Left ventricle myocardium inferior (tissue), 1 donor: ENCODE data around the gene ZNF112. TPM values are rescaled to one million over a fixed set of nuclear protein-coding genes. Genes with fewer than 3 reads are reported as not detected.
"Not testable (repeated sequence)": the region's sequence is repeated elsewhere in the genome, so short reads cannot be mapped to it uniquely, and the experiment has no call there.

Experiments used
- DNase-seq: peaks from one replicate; pipeline ENCODE4 v3.0.0-alpha.2; 2020
- H3K27ac ChIP-seq: fragments of 200-600 bp; replicated peaks from 2 replicates; pipeline ENCODE4 v1.8.0; 2021
- H3K27me3 ChIP-seq: fragments of 200-600 bp; 2 replicates; pipeline ENCODE4 v1.8.0; 2021; ENCODE audit warnings: low read depth
- H3K36me3 ChIP-seq: fragments of 200-600 bp; 2 replicates; pipeline ENCODE4 v1.8.0; 2021
- H3K4me1 ChIP-seq: fragments of 200-600 bp; 2 replicates; pipeline ENCODE4 v1.8.0; 2021
- H3K4me3 ChIP-seq: fragments of 200-600 bp; 2 replicates; pipeline ENCODE4 v1.8.0; 2021; ENCODE audit warnings: mild to moderate bottlenecking, moderate library complexity
- H3K9me3 ChIP-seq: fragments of 200-600 bp; replicated peaks from 2 replicates; pipeline ENCODE4 v1.8.0; 2021
- intact Hi-C: fragments of 100-400 bp; cut with micrococcal nuclease; formaldehyde crosslinking; loops from one replicate; pipeline ENCODE4 v1.11.0; 2022
- total RNA-seq: library from RNA; stranded (reverse); fragmentation: NEBNext Ultra II Directional; extraction: Animal tissue kit (Norgen Biotek cat#: 25700); gene quantifications from one replicate; pipeline ENCODE4 v1.2.1, GENCODE V29; 2021
- TF ChIP-seq, protein P1 (sequence below): fragments of 200-600 bp; IDR thresholded peaks from 2 replicates; pipeline ENCODE4 v1.8.0; 2021; ENCODE audit warnings: antibody characterized with exemption, mild to moderate bottlenecking, borderline replicate concordance
- donor health status: DM: no; HTN: yes; CAD: no; lungs with severe emphysema.

Gene ZNF112
- total RNA-seq, 1 donor from 2014 or later: 3.5 TPM

DNA sequence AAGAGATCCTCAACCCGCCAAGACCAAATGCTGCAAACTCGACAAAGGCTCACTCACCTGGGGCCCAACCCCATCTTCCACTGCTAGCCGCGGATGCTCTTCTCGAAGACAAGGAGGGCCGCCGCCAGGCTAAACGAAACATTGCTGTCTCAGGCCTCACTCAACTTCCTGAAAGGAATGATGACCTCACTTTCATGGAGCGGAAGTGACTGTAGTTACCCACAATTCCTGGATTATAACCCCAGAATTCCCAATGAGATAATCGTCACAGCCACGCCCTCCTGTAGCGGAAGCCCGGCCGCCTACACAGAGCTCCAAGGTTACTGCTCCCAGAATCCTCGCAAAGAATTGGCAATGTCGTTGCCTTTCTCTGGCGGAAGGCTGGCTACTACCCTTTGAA is 10.5 kb upstream of the ZNF112 start:
- Histone ChIP-seq H3K4me1 (no peaks in the 10 kb centered on the region), H3K27me3 (peaks cover 17% of the 10 kb centered on the region), H3K4me3 (no peak overlapping the region), H3K36me3 (no peaks in the 10 kb centered on the region), H3K27ac (no peak overlapping the region), H3K9me3 (peaks cover 17% of the 10 kb centered on the region)
- intact Hi-C loops: no loop called here
- DNase-seq: no peak
- TF ChIP-seq, protein P1, sequence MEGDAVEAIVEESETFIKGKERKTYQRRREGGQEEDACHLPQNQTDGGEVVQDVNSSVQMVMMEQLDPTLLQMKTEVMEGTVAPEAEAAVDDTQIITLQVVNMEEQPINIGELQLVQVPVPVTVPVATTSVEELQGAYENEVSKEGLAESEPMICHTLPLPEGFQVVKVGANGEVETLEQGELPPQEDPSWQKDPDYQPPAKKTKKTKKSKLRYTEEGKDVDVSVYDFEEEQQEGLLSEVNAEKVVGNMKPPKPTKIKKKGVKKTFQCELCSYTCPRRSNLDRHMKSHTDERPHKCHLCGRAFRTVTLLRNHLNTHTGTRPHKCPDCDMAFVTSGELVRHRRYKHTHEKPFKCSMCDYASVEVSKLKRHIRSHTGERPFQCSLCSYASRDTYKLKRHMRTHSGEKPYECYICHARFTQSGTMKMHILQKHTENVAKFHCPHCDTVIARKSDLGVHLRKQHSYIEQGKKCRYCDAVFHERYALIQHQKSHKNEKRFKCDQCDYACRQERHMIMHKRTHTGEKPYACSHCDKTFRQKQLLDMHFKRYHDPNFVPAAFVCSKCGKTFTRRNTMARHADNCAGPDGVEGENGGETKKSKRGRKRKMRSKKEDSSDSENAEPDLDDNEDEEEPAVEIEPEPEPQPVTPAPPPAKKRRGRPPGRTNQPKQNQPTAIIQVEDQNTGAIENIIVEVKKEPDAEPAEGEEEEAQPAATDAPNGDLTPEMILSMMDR: no peak

DNA sequence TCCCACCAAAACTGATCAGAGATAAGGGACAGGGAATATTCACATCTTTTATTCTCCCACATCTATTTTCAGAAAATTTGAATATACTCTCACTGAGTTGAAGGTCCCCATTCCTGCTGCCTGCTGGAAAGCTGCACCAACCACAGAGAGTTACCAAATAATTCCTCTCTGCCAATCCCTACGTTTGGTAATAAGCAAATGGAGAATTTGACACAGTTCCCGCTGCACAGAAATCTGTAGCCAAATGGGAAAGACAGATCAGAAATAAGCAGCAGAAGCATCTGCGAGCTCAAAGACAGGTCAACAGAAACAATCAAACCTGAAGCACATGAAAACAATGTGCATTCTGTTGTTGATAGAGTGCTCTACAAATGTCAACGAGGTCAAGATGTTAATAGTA is 9.9 kb downstream of the ZNF112 start:
- no peak for DNase-seq
- H3K9me3 ChIP-seq: peaks cover 97% of the 10 kb centered on the region
- intact Hi-C loops: no loop called here

DNA sequence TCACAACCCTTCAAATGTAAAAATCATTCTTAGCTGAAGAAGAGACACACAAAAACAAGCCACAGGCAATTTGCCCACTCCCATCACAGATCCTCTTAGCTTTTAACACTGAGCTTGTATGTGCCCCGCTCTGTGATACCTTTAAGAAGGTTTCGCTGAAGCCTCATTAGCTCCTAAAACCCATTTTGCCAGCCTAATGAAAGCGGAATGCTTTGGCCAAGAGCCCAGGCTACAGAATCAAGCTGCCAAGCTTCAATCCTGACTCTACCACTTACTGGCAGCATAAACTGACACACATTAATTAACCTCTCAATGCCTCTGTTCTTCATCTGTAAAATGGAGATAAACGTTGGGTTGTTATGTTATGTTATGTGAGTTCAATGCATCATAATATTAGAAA is 10.5 kb downstream of the ZNF112 start:
- DNase-seq: no peak
- Histone ChIP-seq H3K9me3 (peaks cover 93% of the 10 kb centered on the region), H3K27ac (no peak overlapping the region), H3K4me1 (peaks cover 40% of the 10 kb centered on the region), H3K36me3 (peaks cover 50% of the 10 kb centered on the region), H3K4me3 (no peak overlapping the region), H3K27me3 (no peaks in the 10 kb centered on the region)
- TF ChIP-seq, protein P1: no peak
- intact Hi-C loops: no loop called here

More for the DNA sequence above, 9.9 kb downstream of the ZNF112 start:
- Histone ChIP-seq H3K4me1 (peaks cover 35% of the 10 kb centered on the region), H3K36me3 (peaks cover 46% of the 10 kb centered on the region), H3K27ac (no peak overlapping the region), H3K27me3 (no peaks in the 10 kb centered on the region), H3K4me3 (no peak overlapping the region)
- TF ChIP-seq, protein P1: no peak

GRCh38 chr19:44344255-44344654 is 12.2 kb downstream of the ZNF112 start:
- no peak overlapping the region for H3K27ac ChIP-seq
- intact Hi-C loops: no loop called here
- TF ChIP-seq, protein P1: no peak
- H3K36me3 ChIP-seq: peaks cover 56% of the 10 kb centered on the region
- no peak for DNase-seq
- peaks cover 91% of the 10 kb centered on the region for H3K9me3 ChIP-seq
- no peak overlapping the region for H3K4me3 ChIP-seq
- peaks cover 40% of the 10 kb centered on the region for H3K4me1 ChIP-seq
- no peaks in the 10 kb centered on the region for H3K27me3 ChIP-seq

GRCh38 chr19:44341794-44342193 is 14.7 kb downstream of the ZNF112 start:
- Histone ChIP-seq H3K27me3 (no peaks in the 10 kb centered on the region), H3K4me1 (peaks cover 38% of the 10 kb centered on the region), H3K27ac (no peak overlapping the region), H3K36me3 (peaks cover 74% of the 10 kb centered on the region), H3K9me3 (peaks cover 79% of the 10 kb centered on the region), H3K4me3 (no peak overlapping the region)
- TF ChIP-seq, protein P1: no peak
- no peak for DNase-seq
- intact Hi-C loops: no loop called here

GRCh38 chr19:44334639-44335038 is 21.8 kb downstream of the ZNF112 start:
- Histone ChIP-seq H3K9me3 (peaks cover 80% of the 10 kb centered on the region), H3K36me3 (peaks cover 97% of the 10 kb centered on the region)
- H3K4me1 ChIP-seq, H3K4me3 ChIP-seq, DNase-seq, H3K27me3 ChIP-seq, intact Hi-C loops, H3K27ac ChIP-seq: not testable (repeated sequence)
